Natural killer cell (primary cell): ENCODE results near the gene NUDCD3. TPM values are rescaled to one million over a fixed set of nuclear protein-coding genes. Genes with fewer than 3 reads are reported as not detected.

Experiments used
- ATAC-seq, 3 donors: fragments of 150-1000 bp in 2 of 3; fragments of 200-7000 bp in 1 of 3; cut with Tn5 transposase; 1 replicate in 1 of 3; 2 replicates in 2 of 3; pipeline ENCODE4 v1.10.0; 2021; ENCODE audit warnings: mild to moderate bottlenecking in 2 of 3, moderate library complexity in 2 of 3
- DNase-seq, 2 donors: peaks; one replicate each; pipeline versions ENCODE4 v3.0.0 to v3.0.0-alpha.2; 2013 to 2021; ENCODE audit warnings: mixed read lengths in 1 of 2
- H3K27ac ChIP-seq: one replicate; pipeline ENCODE4 v1.5.1; 2013; ENCODE audit warnings: mild to moderate bottlenecking, low read length
- H3K27me3 ChIP-seq: one replicate; pipeline ENCODE4 v1.6.1; 2013; ENCODE audit warnings: low read length; ENCODE audit not compliant: control insufficient read depth, insufficient read depth
- H3K36me3 ChIP-seq: one replicate; pipeline ENCODE4 v1.6.1; 2013; ENCODE audit warnings: low read length; ENCODE audit not compliant: control insufficient read depth, insufficient read depth
- H3K4me1 ChIP-seq: one replicate; pipeline ENCODE4 v1.6.1; 2013; ENCODE audit warnings: low read length; ENCODE audit not compliant: control insufficient read depth, insufficient read depth
- H3K4me3 ChIP-seq: one replicate; pipeline ENCODE4 v1.5.1; 2013; ENCODE audit warnings: low read length
- H3K9me3 ChIP-seq: one replicate; pipeline ENCODE4 v1.6.1; 2013; ENCODE audit warnings: low read length; ENCODE audit not compliant: control insufficient read depth, insufficient read depth
- H3K27ac Mint-ChIP-seq, 2 donors: one replicate each; pipeline ENCODE4 v1.8.0; 2022; ENCODE audit warnings: mild to moderate bottlenecking in 2 of 2, mixed read lengths in 2 of 2, moderate library complexity in 1 of 2
- H3K27me3 Mint-ChIP-seq, 2 donors: one replicate each; pipeline ENCODE4 v1.8.0; 2022; ENCODE audit warnings: low read depth in 2 of 2, mixed read lengths in 2 of 2
- H3K36me3 Mint-ChIP-seq: one replicate; pipeline ENCODE4 v1.8.0; 2022; ENCODE audit warnings: mixed read lengths
- H3K4me1 Mint-ChIP-seq, 2 donors: one replicate each; pipeline ENCODE4 v1.8.0; 2022; ENCODE audit warnings: mixed read lengths in 2 of 2
- H3K4me3 Mint-ChIP-seq: one replicate; pipeline ENCODE4 v1.8.0; 2022; ENCODE audit warnings: mild to moderate bottlenecking, moderate library complexity, mixed read lengths
- H3K9me3 Mint-ChIP-seq, 2 donors: one replicate each; pipeline ENCODE4 v1.8.0; 2022; ENCODE audit warnings: mixed read lengths in 2 of 2
- CTCF ChIP-seq: fragments of 200-600 bp; IDR thresholded peaks from one replicate; pipeline ENCODE4 v1.8.0; 2022; ENCODE audit warnings: antibody characterized with exemption
- whole genome bisulfite sequencing: methylation state at CpG from one replicate; pipeline ENCODE4 v1.1.7; 2013; ENCODE audit warnings: missing lambda C conversion rate; ENCODE audit not compliant: insufficient coverage; 5-methylcytosine and 5-hydroxymethylcytosine counted together
- intact Hi-C: fragments of 100-400 bp; cut with micrococcal nuclease; formaldehyde crosslinking; loops from one replicate; pipeline ENCODE4 v1.14.2; 2022
- total RNA-seq, 4 donors: library from RNA; stranded (reverse); fragments of 120-200 nt in 1 of 4; gene quantifications; one replicate each; pipeline versions ENCODE4 v1.2.3 to v1.2.4, GENCODE V29; 2013 to 2022

The NUDCD3 gene
- total RNA-seq, 3 donors from 2014 or later (not counting 1 experiment from before 2014, with no cell fraction given), result 50.1 to 79.9 (median 68.7) TPM

DNA sequence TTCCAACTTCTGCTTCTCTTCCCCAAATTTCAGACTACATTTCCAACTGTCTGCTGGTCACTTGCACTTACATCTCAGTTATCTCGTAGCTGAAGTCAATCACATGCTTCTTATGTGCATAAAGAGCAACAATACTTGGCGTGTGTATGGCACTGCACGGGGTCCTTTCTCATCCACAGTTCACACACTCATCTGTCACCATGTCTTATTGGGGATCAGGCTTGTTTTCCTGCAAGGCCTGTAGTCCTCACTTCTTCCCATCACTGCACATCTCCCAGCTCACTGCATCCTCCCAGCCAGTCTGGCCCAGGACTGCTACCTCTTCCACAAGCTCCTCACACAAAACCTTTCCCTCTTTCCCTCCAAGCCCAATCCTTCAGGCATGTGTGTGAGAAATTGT lies 35.3 kb downstream of the NUDCD3 start:
- no peaks in the 10 kb centered on the region for H3K9me3 Mint-ChIP-seq
- intact Hi-C loops, result no loop called here

GRCh38 chr7:44454348-44454747 lies 36.1 kb downstream of the NUDCD3 start:
- Histone ChIP-seq H3K4me3 (no peak overlapping the region), H3K4me1 (peaks cover 5% of the 10 kb centered on the region), H3K36me3 (peaks cover 3% of the 10 kb centered on the region), H3K27ac (no peak overlapping the region), H3K27me3 (no peaks in the 10 kb centered on the region), H3K9me3 (no peaks in the 10 kb centered on the region)
- 65% methylated on average over 2 of the region's 2 CpGs for WGBS
- intact Hi-C loops, result no loop called here
- peak overlapping the region in 1 of 2 donors; percentile 7 for H3K27ac Mint-ChIP-seq
- ATAC-seq (peak in 1 of 3 donors; percentile 40), DNase-seq (peak in 1 of 2 donors; percentile 29)
- no peaks in the 10 kb centered on the region for H3K27me3 Mint-ChIP-seq
- TF ChIP-seq CTCF, result no peak
- no peaks in the 10 kb centered on the region for H3K9me3 Mint-ChIP-seq
- peaks cover 17 to 34% of the 10 kb centered on the region in 2 donors for H3K4me1 Mint-ChIP-seq
- H3K36me3 Mint-ChIP-seq, result no peaks in the 10 kb centered on the region
- H3K4me3 Mint-ChIP-seq, result no peak overlapping the region

More for the DNA sequence above, 35.3 kb downstream of the NUDCD3 start:
- no peaks in the 10 kb centered on the region for H3K36me3 Mint-ChIP-seq
- WGBS, result 98% methylated on average over 3 of the region's 3 CpGs
- peaks cover 20 to 39% of the 10 kb centered on the region in 2 donors for H3K4me1 Mint-ChIP-seq
- no peak overlapping the region for H3K4me3 Mint-ChIP-seq
- no peak overlapping the region for H3K27ac ChIP-seq
- peaks cover 5% of the 10 kb centered on the region for H3K4me1 ChIP-seq
- H3K9me3 ChIP-seq, result no peaks in the 10 kb centered on the region
- no peaks in the 10 kb centered on the region for H3K27me3 Mint-ChIP-seq
- TF ChIP-seq CTCF, result no peak
- H3K27ac Mint-ChIP-seq, result peak overlapping the region in 1 of 2 donors; percentile 7
- no peak overlapping the region for H3K4me3 ChIP-seq
- DNase-seq (no peak), ATAC-seq (no peak)
- peaks cover 3% of the 10 kb centered on the region for H3K36me3 ChIP-seq
- no peaks in the 10 kb centered on the region for H3K27me3 ChIP-seq

DNA sequence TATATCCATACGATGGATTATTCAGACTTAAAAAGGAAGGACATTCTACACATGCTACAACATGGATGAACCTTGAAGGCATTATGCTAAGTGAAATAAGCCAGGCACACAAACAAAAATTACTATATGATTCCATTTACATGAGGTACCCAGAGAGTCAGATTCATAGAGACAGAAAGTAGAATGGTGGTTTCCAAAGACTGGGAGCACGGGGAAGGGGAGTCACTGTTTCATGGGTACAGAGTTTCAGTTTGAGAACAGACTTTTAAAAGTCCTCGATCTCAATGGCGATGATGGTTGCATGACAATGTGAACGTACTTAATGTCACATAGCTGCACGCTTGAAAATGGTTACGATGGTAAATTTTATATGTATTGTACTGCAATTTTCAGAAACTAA lies 39.3 kb downstream of the NUDCD3 start:
- H3K9me3 Mint-ChIP-seq, result no peaks in the 10 kb centered on the region
- peaks cover 39 to 41% of the 10 kb centered on the region in 2 donors for H3K4me1 Mint-ChIP-seq
- H3K4me1 ChIP-seq, result peaks cover 5% of the 10 kb centered on the region
- no peak for TF ChIP-seq CTCF
- peaks cover 12% of the 10 kb centered on the region for H3K36me3 ChIP-seq
- WGBS, result 93% methylated on average over 4 of the region's 7 CpGs
- H3K27ac ChIP-seq, result no peak overlapping the region
- no peaks in the 10 kb centered on the region for H3K36me3 Mint-ChIP-seq
- H3K4me3 ChIP-seq, result no peak overlapping the region
- intact Hi-C loops, result no loop called here
- H3K27me3 ChIP-seq, result no peaks in the 10 kb centered on the region
- ATAC-seq, result no peak
- no peak for DNase-seq
- H3K27ac Mint-ChIP-seq, result no peak overlapping the region
- H3K4me3 Mint-ChIP-seq, result no peak overlapping the region
- no peaks in the 10 kb centered on the region for H3K27me3 Mint-ChIP-seq
- no peaks in the 10 kb centered on the region for H3K9me3 ChIP-seq

DNA sequence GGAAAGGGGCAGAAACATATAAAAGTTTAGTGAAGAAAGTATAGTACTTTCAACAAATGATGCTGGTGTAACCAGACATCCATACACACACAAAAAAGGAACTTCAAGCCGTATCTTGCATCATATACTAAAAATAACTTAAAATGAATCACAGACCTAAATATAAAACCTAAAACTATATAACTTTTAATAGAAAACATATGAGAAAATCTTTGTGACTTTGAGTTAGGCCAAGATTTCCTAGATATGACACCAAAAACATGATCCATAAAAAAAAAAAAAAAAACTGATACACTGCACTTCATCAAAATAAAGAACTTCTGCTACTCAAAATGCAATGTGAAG lies 40.9 kb downstream of the NUDCD3 start:
- H3K4me3 Mint-ChIP-seq, result no peak overlapping the region
- no peak for TF ChIP-seq CTCF

More for the DNA sequence above, 40.9 kb downstream of the NUDCD3 start:
- H3K27ac Mint-ChIP-seq, result peak overlapping the region in 1 of 2 donors; percentile 18
- no peaks in the 10 kb centered on the region for H3K27me3 ChIP-seq
- no peaks in the 10 kb centered on the region for H3K9me3 ChIP-seq
- H3K36me3 ChIP-seq, result peaks cover 14% of the 10 kb centered on the region
- H3K36me3 Mint-ChIP-seq, result no peaks in the 10 kb centered on the region
- ATAC-seq (no peak), DNase-seq (no peak)
- WGBS, result no CpG with 5 or more reads among the region's 1 CpG
- intact Hi-C loops, result no loop called here
- H3K4me1 Mint-ChIP-seq, result peaks cover 40% of the 10 kb centered on the region in 2 donors
- peaks cover 3% of the 10 kb centered on the region for H3K4me1 ChIP-seq
- no peak overlapping the region for H3K4me3 ChIP-seq
- no peaks in the 10 kb centered on the region for H3K27me3 Mint-ChIP-seq
- no peaks in the 10 kb centered on the region for H3K9me3 Mint-ChIP-seq
- H3K27ac ChIP-seq, result no peak overlapping the region
